H1 (cell line): ENCODE data around the gene ACAP3. TPM values are rescaled to one million over a fixed set of nuclear protein-coding genes. Genes with fewer than 3 reads are reported as not detected.

ENCODE experiments used
- CTCF ChIA-PET: fragments of 300-600 bp; sonication (Branson Sonifier 250); formaldehyde crosslinking; loops from one replicate; lab custom pipeline; 2021; ENCODE audit not compliant: partially characterized antibody; lab: Charles Lee
- POLR2A ChIA-PET: fragments of 300-600 bp; sonication (Branson Sonifier 250); formaldehyde crosslinking; loops from one replicate; lab custom pipeline; 2021; ENCODE audit warnings: inconsistent platforms; ENCODE audit not compliant: partially characterized antibody; lab: Charles Lee
- DNase-seq, 2 experiments: peaks; one replicate each; pipeline versions ENCODE4 v3.0.0 to v3.0.0-alpha.2; 2010 to 2022; ENCODE audit warnings: low spot score in 2 of 2, low read depth in 1 of 2, mixed read lengths in 1 of 2
- FAIRE-seq: peaks from 2 replicates; lab custom pipeline; 2011; peaks lifted over from hg19 to GRCh38; lab: Jason Lieb, UNC
- H2AFZ ChIP-seq: 2 replicates; pipeline ENCODE4 v1.8.1; 2012; ENCODE audit warnings: low read length, inconsistent platforms
- H2AK5ac ChIP-seq: 2 replicates; pipeline ENCODE4 v1.6.1; 2013; ENCODE audit warnings: low read depth, low read length
- H2BK120ac ChIP-seq: replicated peaks from 2 replicates; pipeline ENCODE3; 2013; ENCODE audit warnings: low read depth, low read length, inconsistent platforms
- H2BK12ac ChIP-seq: 2 replicates; pipeline ENCODE4 v1.6.1; 2013; ENCODE audit warnings: low read depth, low read length
- H2BK15ac ChIP-seq: 2 replicates; pipeline ENCODE4 v1.6.1; 2013; ENCODE audit warnings: low read length
- H2BK20ac ChIP-seq: 2 replicates; pipeline ENCODE4 v1.6.1; 2013; ENCODE audit warnings: low read length
- H2BK5ac ChIP-seq: 2 replicates; pipeline ENCODE4 v1.6.1; 2013; ENCODE audit warnings: low read depth, low read length
- H3K14ac ChIP-seq: 2 replicates; pipeline ENCODE4 v1.6.1; 2013; ENCODE audit warnings: inconsistent platforms; ENCODE audit not compliant: insufficient read length
- H3K18ac ChIP-seq: 2 replicates; pipeline ENCODE4 v1.6.1; 2013; ENCODE audit warnings: low read length; ENCODE audit errors: extremely low read depth
- H3K23ac ChIP-seq: 2 replicates; pipeline ENCODE4 v1.6.1; 2013; ENCODE audit warnings: inconsistent platforms; ENCODE audit not compliant: insufficient read length
- H3K23me2 ChIP-seq: 2 replicates; pipeline ENCODE4 v1.6.1; 2013; ENCODE audit warnings: low read depth, low read length
- H3K27ac ChIP-seq: 2 replicates; pipeline ENCODE4 v1.6.1; 2011; ENCODE audit warnings: low read depth, low read length, inconsistent platforms
- H3K27me3 ChIP-seq, 4 experiments: replicated peaks in 1 of 4; 1 replicate in 1 of 4; 2 replicates in 3 of 4; pipeline versions ENCODE4 v1.6.1 to v1.8.1; 2011 to 2013; ENCODE audit warnings: low read length in 3 of 4, mild to moderate bottlenecking in 3 of 4, inconsistent platforms in 2 of 4, mixed read lengths in 2 of 4, moderate library complexity in 1 of 4; ENCODE audit not compliant: control insufficient read depth in 3 of 4, insufficient read depth in 3 of 4; ENCODE audit errors: extremely low read depth in 1 of 4
- H3K36me3 ChIP-seq, 4 experiments: 2 replicates each; pipeline versions ENCODE4 v1.6.1 to v1.8.1; 2011 to 2013; ENCODE audit warnings: mild to moderate bottlenecking in 4 of 4, low read length in 3 of 4, moderate library complexity in 2 of 4, control low read depth in 1 of 4, inconsistent platforms in 1 of 4; ENCODE audit not compliant: insufficient read depth in 4 of 4, control insufficient read depth in 2 of 4
- H3K4ac ChIP-seq: replicated peaks from 2 replicates; pipeline ENCODE3; 2013; ENCODE audit warnings: low read length, low read depth, mixed read lengths, inconsistent platforms; ENCODE audit not compliant: insufficient read length
- H3K4me1 ChIP-seq, 4 experiments: replicated peaks in 1 of 4; 1 replicate in 1 of 4; 2 replicates in 3 of 4; pipeline versions ENCODE4 v1.6.1 to v1.8.1; 2011 to 2013; ENCODE audit warnings: low read length in 3 of 4, inconsistent platforms in 2 of 4, mixed read lengths in 1 of 4; ENCODE audit not compliant: insufficient read depth in 4 of 4, control insufficient read depth in 3 of 4
- H3K4me2 ChIP-seq, 2 experiments: 2 replicates each; pipeline versions ENCODE4 v1.6.1 to v1.8.1; 2011 to 2013; ENCODE audit warnings: low read depth in 2 of 2, low read length in 2 of 2, control low read depth in 1 of 2, inconsistent platforms in 1 of 2, mild to moderate bottlenecking in 1 of 2; ENCODE audit not compliant: insufficient read depth in 1 of 2
- H3K4me3 ChIP-seq, 4 experiments: fragments of 200-600, 300-600 bp in 1 of 4; sonication (generic), shearing (Covaris generic), sonication (Bioruptor Twin) in 1 of 4; 2 replicates each; pipeline versions ENCODE4 v1.5.1 to v1.8.1; 2011 to 2016; ENCODE audit warnings: low read length in 4 of 4, low read depth in 3 of 4, control low read depth in 2 of 4, inconsistent platforms in 2 of 4, mild to moderate bottlenecking in 2 of 4, mixed read lengths in 1 of 4, moderate library complexity in 1 of 4; ENCODE audit not compliant: insufficient read depth in 2 of 4; ENCODE audit errors: extremely low read depth in 1 of 4
- H3K56ac ChIP-seq: replicated peaks from 2 replicates; pipeline ENCODE3; 2013; ENCODE audit warnings: low read depth, mild to moderate bottlenecking, mixed read lengths, low read length, inconsistent platforms; ENCODE audit not compliant: insufficient read length
- H3K79me1 ChIP-seq: 2 replicates; pipeline ENCODE4 v1.6.1; 2013; ENCODE audit warnings: low read depth, low read length, control low read depth
- H3K79me2 ChIP-seq, 2 experiments: 2 replicates each; pipeline versions ENCODE4 v1.6.1 to v1.8.1; 2012 to 2013; ENCODE audit warnings: low read length in 2 of 2, mild to moderate bottlenecking in 2 of 2, inconsistent platforms in 1 of 2; ENCODE audit not compliant: insufficient read depth in 2 of 2, control insufficient read depth in 1 of 2
- H3K9ac ChIP-seq, 4 experiments: replicated peaks in 1 of 4; 1 replicate in 1 of 4; 2 replicates in 3 of 4; pipeline versions ENCODE4 v1.6.1 to v1.8.1; 2011 to 2013; ENCODE audit warnings: low read depth in 3 of 4, low read length in 3 of 4, control low read depth in 2 of 4, mild to moderate bottlenecking in 2 of 4, moderate library complexity in 2 of 4, inconsistent platforms in 1 of 4; ENCODE audit errors: extremely low read depth in 1 of 4
- H3K9me3 ChIP-seq, 2 experiments: 2 replicates each; pipeline versions ENCODE4 v1.6.1 to v1.8.1; 2012 to 2013; ENCODE audit warnings: mild to moderate bottlenecking in 2 of 2, moderate library complexity in 2 of 2, control low read depth in 1 of 2, inconsistent platforms in 1 of 2, low read depth in 1 of 2, low read length in 1 of 2, mixed read lengths in 1 of 2; ENCODE audit not compliant: insufficient read depth in 2 of 2
- H4K20me1 ChIP-seq, 2 experiments: replicated peaks in 1 of 2; 2 replicates each; pipeline versions ENCODE3 to v1.8.1; 2011 to 2013; ENCODE audit warnings: inconsistent platforms in 2 of 2, low read length in 2 of 2, mild to moderate bottlenecking in 1 of 2; ENCODE audit not compliant: insufficient read depth in 2 of 2, control insufficient read depth in 1 of 2
- H4K5ac ChIP-seq: 2 replicates; pipeline ENCODE4 v1.6.1; 2013; ENCODE audit warnings: low read length, low read depth, mixed read lengths, inconsistent platforms; ENCODE audit not compliant: insufficient read length
- H4K8ac ChIP-seq: 2 replicates; pipeline ENCODE4 v1.8.0; 2013; ENCODE audit warnings: mild to moderate bottlenecking, moderate library complexity, low read length, inconsistent platforms; ENCODE audit not compliant: insufficient read depth; ENCODE audit errors: extremely low read depth
- H4K91ac ChIP-seq: replicated peaks from 2 replicates; pipeline ENCODE3; 2013; ENCODE audit warnings: low read length, mixed read lengths, inconsistent platforms; ENCODE audit not compliant: insufficient read length
- ATF3 ChIP-seq: IDR thresholded peaks from 2 replicates; pipeline ENCODE4 v1.6.1; 2011; ENCODE audit warnings: low read depth, mild to moderate bottlenecking, low read length; ENCODE audit not compliant: insufficient read depth
- CEBPB ChIP-seq: IDR thresholded peaks from 2 replicates; pipeline ENCODE4 v1.6.1; 2012; ENCODE audit warnings: low read depth, low read length
- CHD2 ChIP-seq: IDR thresholded peaks from 2 replicates; pipeline ENCODE4 v1.6.1; 2012; ENCODE audit warnings: low read length, improper control_type of control experiment
- E2F6 ChIP-seq: IDR thresholded peaks from 2 replicates; pipeline ENCODE4 v1.6.1; 2012; ENCODE audit warnings: inconsistent platforms
- YY1 ChIP-seq: IDR thresholded peaks from 2 replicates; pipeline ENCODE4 v1.6.1; 2011; ENCODE audit warnings: low read depth, mild to moderate bottlenecking, low read length
- WGBS, 2 experiments: shearing (Covaris generic) in 1 of 2; methylation state at CpG; one replicate each; pipeline versions ENCODE4 v1.1.6 to v1.1.7; 2013 to 2015; ENCODE audit warnings: low lambda C conversion rate in 2 of 2, mixed read lengths in 2 of 2, inconsistent platforms in 1 of 2, low coverage in 1 of 2, missing lambda C conversion rate in 1 of 2; ENCODE audit not compliant: insufficient replicate concordance in 2 of 2, insufficient coverage in 1 of 2, insufficient read length in 1 of 2; ENCODE audit errors: extremely low coverage in 1 of 2, missing lambda C conversion rate in 1 of 2; 5-methylcytosine and 5-hydroxymethylcytosine counted together
- polyA plus RNA-seq, 7 experiments: library from polyadenylated mRNA; depleted of rRNA in 3 of 7; stranded (reverse) in 5 of 7; unstranded in 2 of 7; fragments of >200 nt in 5 of 7; fragments of 200-250 nt in 2 of 7; gene quantifications; 1 replicate in 5 of 7; 2 replicates in 1 of 7; 4 replicates in 1 of 7; pipeline versions ENCODE4 v1.2.1 to v1.2.3, GENCODE V29; 2011 to 2013; ENCODE audit warnings: missing spikeins in 2 of 7, mixed read lengths in 2 of 7
- total RNA-seq: library from RNA; stranded (reverse); fragmentation: NEBNext Ultra II Directional; extraction: Animal tissue kit (Norgen Biotek cat#: 25700); gene quantifications from 2 replicates; pipeline ENCODE4 v1.2.1, GENCODE V29; 2021

ACAP3 gene
- total and polyA plus RNA-seq, 2 of the 8 experiments (the other 6 are each of a cell fraction or from before 2014, with no cell fraction given): 14.8 to 28.3 TPM

GRCh38 chr1:1302951-1303509 lies 4.7 kb downstream of the ACAP3 start:
- peak overlapping the region; percentile 51; the same call in 1 of the 2 replicates for H4K8ac ChIP-seq
- 87% methylated on average over 28 of the region's 31 CpGs; no CpG with 5 or more reads in 1 of the 2 experiments for WGBS, 2 experiments
- 0 out of 2 replicates have a peak overlapping the region, but pooled peaks have one; percentile 25 for H2BK15ac ChIP-seq
- H3K18ac ChIP-seq: no peak overlapping the region
- no peaks in the 10 kb centered on the region for H3K9me3 ChIP-seq
- H3K9ac ChIP-seq: no peak overlapping the region
- H3K4me1 ChIP-seq: peaks cover 0 to 33% (median 23%) of the 10 kb centered on the region in 4 experiments; a peak in 6 of 7 replicates
- CTCF ChIA-PET: interaction anchor here (0.6 to 1.5 kb wide), 5 partner anchors 18 to 326 kb away, joined by 3 to 5 read pairs (median 3); no protein-coding TSS in a partner anchor
- peaks cover 9% of the 10 kb centered on the region; the same call in 1 of the 2 replicates for H3K23me2 ChIP-seq
- no peak overlapping the region for H3K4me3 ChIP-seq
- no peak overlapping the region for H3K4me2 ChIP-seq
- H3K4ac ChIP-seq: no peak overlapping the region
- peaks cover 5 to 23% of the 10 kb centered on the region in 2 experiments for H4K20me1 ChIP-seq
- no peak overlapping the region for H3K14ac ChIP-seq
- H2AFZ ChIP-seq: no peak overlapping the region
- H2BK20ac ChIP-seq: 0 out of 2 replicates have a peak overlapping the region, but pooled peaks have one; percentile 13
- no peaks in the 10 kb centered on the region for H3K36me3 ChIP-seq
- H2BK5ac ChIP-seq: no peak overlapping the region; the same call in 1 of the 2 replicates
- no peak for FAIRE-seq
- peaks cover 0 to 6% of the 10 kb centered on the region in 2 experiments; a peak in 1 of 4 replicates for H3K79me2 ChIP-seq
- H3K79me1 ChIP-seq: peaks cover 4% of the 10 kb centered on the region; the same call in 1 of the 2 replicates
- H3K27me3 ChIP-seq: peaks cover 0 to 4% (median 1%) of the 10 kb centered on the region in 4 experiments; a peak in 1 of 7 replicates
- POLR2A ChIA-PET: interaction anchor here (0.6 to 2.9 kb wide), 3 partner anchors 9 to 148 kb away, joined by 3 to 11 read pairs (median 3); no protein-coding TSS in a partner anchor
- peak overlapping the region; percentile 75; the same call in 1 of the 2 replicates for H2BK12ac ChIP-seq
- H4K91ac ChIP-seq: no peak overlapping the region
- no peak overlapping the region for H3K23ac ChIP-seq
- H2BK120ac ChIP-seq: no peak overlapping the region
- no peak overlapping the region for H3K27ac ChIP-seq
- H4K5ac ChIP-seq: no peak overlapping the region
- DNase-seq: no peak
- H3K56ac ChIP-seq: no peak overlapping the region
- H2AK5ac ChIP-seq: 0 out of 2 replicates have a peak overlapping the region, but pooled peaks have one; percentile 16
- TF ChIP-seq CEBPB (no peak), E2F6 (no peak), CHD2 (no peak), YY1 (no peak), ATF3 (no peak)
